K562 (cell line): ENCODE measurements around the gene RPL39. TPM values are rescaled to one million over a fixed set of nuclear protein-coding genes. Genes with fewer than 3 reads are reported as not detected.
"Not testable (repeated sequence)": the region's sequence is repeated elsewhere in the genome, so short reads cannot be mapped to it uniquely, and the experiment has no call there.

Experiments used
- ATAC-seq: fragments of 200-7000 bp; cut with Tn5 transposase; 3 replicates; pipeline ENCODE4 v1.9.1; 2020; ENCODE audit warnings: moderate library complexity
- BruUV-seq: library from RNA; stranded (reverse); fragments of 400-500 nt; replicated peaks from 2 replicates; lab custom pipeline; 2021; lab: Mats Ljungman, UMichigan
- CTCF ChIA-PET: fragments of 300-600 bp; formaldehyde crosslinking; extraction: SDS; loops from one replicate; lab custom pipeline; 2021; ENCODE audit warnings: low intra/inter-chr PET ratio; lab: Yijun Ruan, JAX
- POLR2A ChIA-PET: fragments of 300-600, 350-650 bp; sonication (Branson Sonifier 250); formaldehyde crosslinking; extraction: SDS; loops from one replicate; lab custom pipeline; 2021; ENCODE audit warnings: antibody characterized with exemption, inconsistent platforms; lab: Yijun Ruan, JAX
- DNase-seq, 4 experiments: peaks; one replicate each; pipeline versions ENCODE4 v3.0.0 to v3.0.0-alpha.2; 2011 to 2018; ENCODE audit warnings: low spot score in 3 of 4, mixed read lengths in 3 of 4; ENCODE audit errors: extremely low read depth in 1 of 4
- FAIRE-seq: peaks from 2 replicates; lab custom pipeline; 2011; peaks lifted over from hg19 to GRCh38; lab: Jason Lieb, UNC
- H2AFZ ChIP-seq: 2 replicates; pipeline ENCODE4 v1.6.0; 2011; ENCODE audit warnings: low read depth, low read length, control low read depth, inconsistent platforms
- H3K27ac ChIP-seq: fragments of 200-600 bp; 3 replicates; pipeline ENCODE4 v1.8.0; 2011; ENCODE audit warnings: low read depth, mild to moderate bottlenecking, control low read depth, inconsistent platforms, low read length, moderate library complexity, mixed read lengths; ENCODE audit errors: extremely low read depth
- H3K27me3 ChIP-seq, 2 experiments: fragments of 300-600 bp in 1 of 2; 2 replicates in 1 of 2; 3 replicates in 1 of 2; pipeline versions ENCODE4 v1.6.0 to v1.8.0; 2011; ENCODE audit warnings: inconsistent platforms in 2 of 2, low read length in 2 of 2, mild to moderate bottlenecking in 1 of 2, mixed read lengths in 1 of 2, moderate library complexity in 1 of 2; ENCODE audit not compliant: control insufficient read depth in 2 of 2, insufficient read depth in 2 of 2
- H3K36me3 ChIP-seq: fragments of 300-600 bp; 3 replicates; pipeline ENCODE4 v1.8.0; 2011; ENCODE audit warnings: mild to moderate bottlenecking, low read length, inconsistent platforms; ENCODE audit not compliant: control insufficient read depth, insufficient read depth
- H3K4me1 ChIP-seq, 2 experiments: fragments of 200-600 bp in 1 of 2; replicated peaks in 1 of 2; 2 replicates in 1 of 2; 3 replicates in 1 of 2; pipeline versions ENCODE4 v1.5.1 to v1.8.0; 2011; ENCODE audit warnings: inconsistent platforms in 2 of 2, low read length in 2 of 2, mild to moderate bottlenecking in 1 of 2, mixed read lengths in 1 of 2, moderate library complexity in 1 of 2; ENCODE audit not compliant: control insufficient read depth in 2 of 2, insufficient read depth in 2 of 2
- H3K4me2 ChIP-seq: 2 replicates; pipeline ENCODE4 v1.6.1; 2011; ENCODE audit warnings: low read length, control low read depth, inconsistent platforms, mixed read lengths; ENCODE audit not compliant: insufficient read depth
- H3K4me3 ChIP-seq: fragments of 200-600 bp; sonication (generic), shearing (Covaris generic); 2 replicates; pipeline ENCODE4 v1.5.1; 2016; ENCODE audit warnings: control low read depth, inconsistent platforms
- H3K79me2 ChIP-seq: fragments of 200-600 bp; 3 replicates; pipeline ENCODE4 v1.8.0; 2011; ENCODE audit warnings: low read length, inconsistent platforms; ENCODE audit not compliant: control insufficient read depth, insufficient read depth
- H3K9ac ChIP-seq, 2 experiments: 2 replicates each; pipeline versions ENCODE4 v1.6.0 to v1.6.1; 2011; ENCODE audit warnings: low read depth in 2 of 2, low read length in 2 of 2, control low read depth in 1 of 2, inconsistent platforms in 1 of 2, mild to moderate bottlenecking in 1 of 2, mixed read lengths in 1 of 2; ENCODE audit not compliant: insufficient read depth in 1 of 2
- H3K9me1 ChIP-seq: one replicate; pipeline ENCODE4 v1.6.0; 2011; ENCODE audit warnings: inconsistent platforms, mild to moderate bottlenecking, low read length, moderate library complexity; ENCODE audit not compliant: control insufficient read depth, insufficient read depth
- H3K9me3 ChIP-seq: replicated peaks from 2 replicates; pipeline ENCODE4 v1.5.1; 2011; ENCODE audit warnings: low read depth, low read length, inconsistent platforms; ENCODE audit not compliant: control insufficient read depth, insufficient read depth
- H4K20me1 ChIP-seq: replicated peaks from 2 replicates; pipeline ENCODE4 v1.6.1; 2011; ENCODE audit warnings: low read length, inconsistent platforms, mixed read lengths; ENCODE audit not compliant: control insufficient read depth, insufficient read depth
- HNRNPH1 ChIP-seq: fragments of 200-400 bp; formaldehyde crosslinking; optimal IDR thresholded peaks from 2 replicates; pipeline ENCODE3; 2017; ENCODE audit warnings: low read depth, mild to moderate bottlenecking, low read length, moderate library complexity
- WGBS: fragments of 100-300 bp; shearing (Covaris generic); methylation state at CpG from one replicate; pipeline ENCODE4 v1.1.6; 2016; ENCODE audit warnings: low coverage, mixed read lengths; ENCODE audit not compliant: insufficient coverage; ENCODE audit errors: missing lambda C conversion rate; 5-methylcytosine and 5-hydroxymethylcytosine counted together
- in situ Hi-C: fragments of 300-500 bp; cut with MboI; formaldehyde crosslinking; loops from 4 replicates; pipeline ENCODE4 v1.15.0; 2018; ENCODE audit warnings: inconsistent platforms, mixed read lengths
- intact Hi-C: fragments of 100-400 bp; cut with micrococcal nuclease; formaldehyde crosslinking; loops from 2 replicates; pipeline ENCODE4 v1.14.2; 2022
- polyA plus RNA-seq, 8 experiments: library from polyadenylated mRNA; depleted of rRNA in 4 of 8; stranded (reverse) in 5 of 8; unstranded in 3 of 8; fragments of >200 nt; fragmentation: Nextera tagmentation in 2 of 8; fragmentation: Illumina TruSeq in 1 of 8; extraction: Ambion mirVana in 2 of 8; extraction: Trizol in 1 of 8; gene quantifications; 2 replicates each; pipeline versions ENCODE4 v1.2.1 to v1.2.3, GENCODE V29; 2011 to 2014; ENCODE audit warnings: inconsistent platforms in 1 of 8, missing spikeins in 1 of 8
- total RNA-seq, 7 experiments: library from RNA; depleted of rRNA in 6 of 7; stranded (reverse); fragments of >200 nt in 6 of 7; fragmentation: Illumina TruSeq in 2 of 7; extraction: Trizol in 2 of 7; gene quantifications; 2 replicates each; pipeline versions ENCODE4 v1.2.1 to v1.2.3, GENCODE V29; 2011 to 2021; ENCODE audit warnings: low replicate concordance in 1 of 7
- TF ChIP-seq, protein P1 (sequence below): fragments of 450-650 bp; IDR thresholded peaks from 2 replicates; pipeline ENCODE4 v1.6.1; 2018; ENCODE audit not compliant: partially characterized antibody

Gene RPL39
- total and polyA plus RNA-seq, 9 of the 15 experiments (the other 6 are each of a cell fraction or from before 2014, with no cell fraction given): 1,382 to 5,043 (median 3,226) TPM

DNA sequence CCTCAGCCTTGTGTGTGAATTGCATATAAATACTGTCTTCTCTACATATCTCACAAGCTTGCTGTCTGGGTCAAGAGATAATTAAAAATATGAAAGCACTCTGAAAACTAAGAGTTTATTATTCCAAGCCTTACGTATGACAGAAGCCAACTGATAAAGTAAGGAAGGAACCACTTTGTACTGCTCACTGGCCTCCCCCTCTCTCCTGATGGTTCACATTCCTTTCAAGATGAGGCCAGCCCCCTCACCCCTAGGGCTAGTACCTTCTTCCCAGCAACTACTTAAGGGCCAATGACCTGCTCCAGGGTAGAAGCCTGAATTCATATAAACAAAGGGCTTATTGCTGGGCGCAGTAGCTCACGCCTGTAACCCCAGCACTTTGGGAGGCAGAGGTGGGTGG, 38.4 kb downstream of the RPL39 start:
- H3K9me1 ChIP-seq: no peaks in the 10 kb centered on the region
- DNase-seq: no peak
- no peak overlapping the region for H3K27ac ChIP-seq
- BruUV-seq: no TSS peak
- ChIA-PET POLR2A (no interaction called here), CTCF (no interaction called here)
- no peak overlapping the region for H3K9ac ChIP-seq
- in situ Hi-C loops (no loop called here), intact Hi-C loops (loop anchor here (1.0 kb wide), 1 partner anchor 237 kb away; no protein-coding TSS in a partner anchor)
- H3K4me3 ChIP-seq: no peak overlapping the region
- no peak for ATAC-seq
- H3K4me1 ChIP-seq: peaks cover 0 to 5% of the 10 kb centered on the region in 2 experiments; a peak in 2 of 5 replicates
- no peaks in the 10 kb centered on the region for H3K79me2 ChIP-seq
- no peaks in the 10 kb centered on the region for H3K36me3 ChIP-seq
- H2AFZ ChIP-seq: no peak overlapping the region
- TF ChIP-seq, protein P1, sequence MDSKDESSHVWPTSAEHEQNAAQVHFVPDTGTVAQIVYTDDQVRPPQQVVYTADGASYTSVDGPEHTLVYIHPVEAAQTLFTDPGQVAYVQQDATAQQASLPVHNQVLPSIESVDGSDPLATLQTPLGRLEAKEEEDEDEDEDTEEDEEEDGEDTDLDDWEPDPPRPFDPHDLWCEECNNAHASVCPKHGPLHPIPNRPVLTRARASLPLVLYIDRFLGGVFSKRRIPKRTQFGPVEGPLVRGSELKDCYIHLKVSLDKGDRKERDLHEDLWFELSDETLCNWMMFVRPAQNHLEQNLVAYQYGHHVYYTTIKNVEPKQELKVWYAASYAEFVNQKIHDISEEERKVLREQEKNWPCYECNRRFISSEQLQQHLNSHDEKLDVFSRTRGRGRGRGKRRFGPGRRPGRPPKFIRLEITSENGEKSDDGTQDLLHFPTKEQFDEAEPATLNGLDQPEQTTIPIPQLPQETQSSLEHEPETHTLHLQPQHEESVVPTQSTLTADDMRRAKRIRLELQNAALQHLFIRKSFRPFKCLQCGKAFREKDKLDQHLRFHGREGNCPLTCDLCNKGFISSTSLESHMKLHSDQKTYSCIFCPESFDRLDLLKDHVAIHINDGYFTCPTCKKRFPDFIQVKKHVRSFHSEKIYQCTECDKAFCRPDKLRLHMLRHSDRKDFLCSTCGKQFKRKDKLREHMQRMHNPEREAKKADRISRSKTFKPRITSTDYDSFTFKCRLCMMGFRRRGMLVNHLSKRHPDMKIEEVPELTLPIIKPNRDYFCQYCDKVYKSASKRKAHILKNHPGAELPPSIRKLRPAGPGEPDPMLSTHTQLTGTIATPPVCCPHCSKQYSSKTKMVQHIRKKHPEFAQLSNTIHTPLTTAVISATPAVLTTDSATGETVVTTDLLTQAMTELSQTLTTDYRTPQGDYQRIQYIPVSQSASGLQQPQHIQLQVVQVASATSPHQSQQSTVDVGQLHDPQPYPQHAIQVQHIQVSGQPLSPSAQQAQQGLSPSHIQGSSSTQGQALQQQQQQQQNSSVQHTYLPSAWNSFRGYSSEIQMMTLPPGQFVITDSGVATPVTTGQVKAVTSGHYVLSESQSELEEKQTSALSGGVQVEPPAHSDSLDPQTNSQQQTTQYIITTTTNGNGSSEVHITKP: peak; percentile 62
- no peak for TF ChIP-seq HNRNPH1
- 89% methylated on average over 3 of the region's 3 CpGs for WGBS
- H3K4me2 ChIP-seq: no peak overlapping the region
- no peak for FAIRE-seq
- H3K27me3 ChIP-seq: no peaks in the 10 kb centered on the region
- H3K9me3 ChIP-seq: no peaks in the 10 kb centered on the region
- H4K20me1 ChIP-seq: no peaks in the 10 kb centered on the region; the same call in 1 of the 2 replicates

DNA sequence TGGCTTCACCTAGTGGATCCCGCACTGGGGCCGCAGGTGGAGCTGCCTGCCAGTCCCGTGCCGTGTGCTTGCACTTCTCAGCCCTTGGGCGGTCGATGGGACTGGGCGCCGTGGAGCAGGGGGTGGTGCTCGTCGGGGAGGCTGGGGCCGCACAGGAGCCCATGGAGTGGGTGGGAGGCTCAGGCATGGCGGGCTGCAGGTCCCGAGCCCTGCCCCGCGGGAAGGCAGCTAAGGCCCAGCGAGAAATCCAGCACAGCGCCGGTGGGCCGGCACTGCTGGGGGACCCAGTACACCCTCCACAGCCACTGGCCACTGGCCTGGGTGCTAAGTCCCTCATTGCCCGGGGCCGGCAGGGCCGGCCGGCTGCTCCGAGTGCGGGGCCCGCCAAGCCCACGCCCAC, 40.7 kb downstream of the RPL39 start:
- H3K4me3 ChIP-seq, H3K27ac ChIP-seq, H3K79me2 ChIP-seq, H3K36me3 ChIP-seq, H3K4me1 ChIP-seq, in situ Hi-C loops, ATAC-seq, DNase-seq, POLR2A ChIA-PET, H3K9ac ChIP-seq, FAIRE-seq, H3K9me3 ChIP-seq, H3K9me1 ChIP-seq, H2AFZ ChIP-seq, intact Hi-C loops, BruUV-seq, H3K4me2 ChIP-seq, H4K20me1 ChIP-seq, H3K27me3 ChIP-seq: not testable (repeated sequence)
- WGBS: no CpG with 5 or more reads among the region's 27 CpGs
- CTCF ChIA-PET: interaction anchor here (0.6 kb wide), 1 partner anchor 18 kb away, joined by 3 read pairs; no protein-coding TSS in a partner anchor

DNA sequence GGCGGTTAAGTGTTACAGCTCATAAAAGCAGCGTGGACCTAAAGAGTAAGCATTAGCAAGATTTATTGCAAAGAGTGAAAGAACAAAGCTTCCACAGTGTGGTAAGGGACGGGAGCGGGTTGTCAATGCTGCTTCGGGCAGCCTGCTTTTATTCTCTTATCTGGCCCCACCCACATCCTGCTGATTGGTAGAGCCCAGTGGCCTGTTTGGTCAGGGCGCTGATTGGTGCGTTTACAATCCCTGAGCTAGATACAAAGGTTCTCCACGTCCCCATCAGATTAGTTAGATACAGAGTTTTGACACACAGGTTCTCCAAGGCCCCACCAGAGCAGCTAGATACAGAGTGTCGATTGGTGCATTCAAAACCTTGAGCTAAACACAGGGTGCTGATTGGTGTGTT, 41.3 kb downstream of the RPL39 start:
- H4K20me1 ChIP-seq, H3K9ac ChIP-seq, ATAC-seq, H3K27ac ChIP-seq, H3K9me3 ChIP-seq, in situ Hi-C loops, H3K4me3 ChIP-seq, BruUV-seq, H3K4me2 ChIP-seq, H3K27me3 ChIP-seq, FAIRE-seq, H2AFZ ChIP-seq, H3K36me3 ChIP-seq, H3K79me2 ChIP-seq, intact Hi-C loops, DNase-seq, CTCF ChIA-PET, H3K4me1 ChIP-seq, H3K9me1 ChIP-seq: not testable (repeated sequence)
- POLR2A ChIA-PET: interaction anchor here (1.7 kb wide), 1 partner anchor 8 kb away, joined by 5 read pairs; the partner anchor contains the start of gene SOWAHD
- 22% methylated on average over 1 of the region's 9 CpGs for WGBS
